IMR-90 (cell line): ENCODE measurements around the gene MRPL52. TPM values are rescaled to one million over a fixed set of nuclear protein-coding genes. Genes with fewer than 3 reads are reported as not detected.

Experiments
- ATAC-seq: fragments of 200-7000 bp; cut with Tn5 transposase; 2 replicates; pipeline ENCODE4 v1.9.1; 2020; ENCODE audit warnings: low read depth, mild to moderate bottlenecking, moderate library complexity
- BruUV-seq: library from RNA; stranded (reverse); fragments of 400-500 nt; replicated peaks from 2 replicates; lab custom pipeline; 2021; lab: Mats Ljungman, UMichigan
- CTCF ChIA-PET: fragments of 300-600 bp; formaldehyde crosslinking; extraction: SDS; loops from one replicate; lab custom pipeline; 2021; ENCODE audit warnings: antibody characterized with exemption; lab: Yijun Ruan, JAX
- POLR2A ChIA-PET: fragments of 300-600 bp; sonication (Branson Sonifier 250); formaldehyde crosslinking; loops from one replicate; lab custom pipeline; 2022; ENCODE audit warnings: antibody characterized with exemption; ENCODE audit not compliant: unreplicated experiment; lab: Charles Lee
- DNase-seq: peaks from one replicate; pipeline ENCODE4 v3.0.0; 2013
- H2AFZ ChIP-seq: replicated peaks from 2 replicates; pipeline ENCODE3; 2013; ENCODE audit warnings: low read length, mild to moderate bottlenecking; ENCODE audit not compliant: poor library complexity
- H2AK5ac ChIP-seq: 2 replicates; pipeline ENCODE4 v1.6.1; 2013; ENCODE audit warnings: low read depth, low read length, inconsistent platforms
- H2AK9ac ChIP-seq: replicated peaks from 2 replicates; pipeline ENCODE3; 2013; ENCODE audit warnings: mild to moderate bottlenecking, low read depth, low read length, moderate library complexity; ENCODE audit not compliant: poor library complexity
- H2BK120ac ChIP-seq: 2 replicates; pipeline ENCODE4 v1.6.1; 2013; ENCODE audit warnings: low read depth, low read length, inconsistent platforms
- H2BK15ac ChIP-seq: 3 replicates; pipeline ENCODE4 v1.6.1; 2013; ENCODE audit warnings: low read depth, low read length, inconsistent platforms
- H2BK20ac ChIP-seq: 2 replicates; pipeline ENCODE4 v1.6.1; 2013; ENCODE audit warnings: low read depth, mild to moderate bottlenecking, inconsistent platforms, low read length, moderate library complexity
- H2BK5ac ChIP-seq: 2 replicates; pipeline ENCODE4 v1.6.1; 2013; ENCODE audit warnings: mild to moderate bottlenecking, low read depth, low read length, inconsistent platforms; ENCODE audit not compliant: poor library complexity, severe bottlenecking
- H3K14ac ChIP-seq: replicated peaks from 2 replicates; pipeline ENCODE4 v1.6.1; 2013; ENCODE audit warnings: low read depth, low read length, inconsistent platforms
- H3K18ac ChIP-seq: 2 replicates; pipeline ENCODE4 v1.6.1; 2013; ENCODE audit warnings: low read depth, low read length, control low read depth
- H3K23ac ChIP-seq: 2 replicates; pipeline ENCODE4 v1.6.1; 2013; ENCODE audit warnings: low read depth, low read length, inconsistent platforms
- H3K27ac ChIP-seq: 2 replicates; pipeline ENCODE4 v1.5.1; 2013; ENCODE audit warnings: mild to moderate bottlenecking, control low read depth, low read length; ENCODE audit not compliant: insufficient read depth
- H3K27me3 ChIP-seq: 2 replicates; pipeline ENCODE4 v1.6.1; 2013; ENCODE audit warnings: low read length; ENCODE audit not compliant: control insufficient read depth, insufficient read depth
- H3K36me3 ChIP-seq: 2 replicates; pipeline ENCODE4 v1.6.1; 2013; ENCODE audit warnings: low read length, mixed read lengths; ENCODE audit not compliant: control insufficient read depth, insufficient read depth
- H3K4ac ChIP-seq: 2 replicates; pipeline ENCODE4 v1.6.1; 2013; ENCODE audit warnings: low read depth, low read length, inconsistent platforms
- H3K4me1 ChIP-seq: 2 replicates; pipeline ENCODE4 v1.6.1; 2013; ENCODE audit warnings: low read length, mixed read lengths; ENCODE audit not compliant: control insufficient read depth, insufficient read depth
- H3K4me2 ChIP-seq: 2 replicates; pipeline ENCODE4 v1.6.1; 2013; ENCODE audit warnings: low read depth, mild to moderate bottlenecking, control low read depth, low read length, moderate library complexity
- H3K4me3 ChIP-seq: 2 replicates; pipeline ENCODE4 v1.5.1; 2013; ENCODE audit warnings: low read depth, mild to moderate bottlenecking, control low read depth, low read length, moderate library complexity; ENCODE audit not compliant: insufficient read depth
- H3K56ac ChIP-seq: 2 replicates; pipeline ENCODE4 v1.6.1; 2013; ENCODE audit warnings: low read length, inconsistent platforms; ENCODE audit not compliant: insufficient read depth; ENCODE audit errors: extremely low read depth
- H3K79me1 ChIP-seq, 2 experiments: 2 replicates each; pipeline ENCODE4 v1.6.1; 2013; ENCODE audit warnings: low read length in 2 of 2, inconsistent platforms in 1 of 2, low read depth in 1 of 2
- H3K9ac ChIP-seq: 2 replicates; pipeline ENCODE4 v1.6.1; 2013; ENCODE audit warnings: low read depth, low read length, control low read depth
- H3K9me1 ChIP-seq: 2 replicates; pipeline ENCODE4 v1.6.1; 2013; ENCODE audit warnings: low read length, inconsistent platforms; ENCODE audit not compliant: insufficient read depth
- H3K9me3 ChIP-seq: 2 replicates; pipeline ENCODE4 v1.6.1; 2013; ENCODE audit warnings: low read length; ENCODE audit not compliant: control insufficient read depth, insufficient read depth
- H4K20me1 ChIP-seq: 2 replicates; pipeline ENCODE4 v1.6.1; 2013; ENCODE audit warnings: low read length, inconsistent platforms; ENCODE audit not compliant: insufficient read depth
- H4K5ac ChIP-seq: 2 replicates; pipeline ENCODE4 v1.6.1; 2013; ENCODE audit warnings: mild to moderate bottlenecking, low read depth, low read length, control low read depth
- H4K8ac ChIP-seq, 2 experiments: 2 replicates each; pipeline ENCODE4 v1.6.1; 2013; ENCODE audit warnings: low read depth in 2 of 2, low read length in 2 of 2, control low read depth in 1 of 2, inconsistent platforms in 1 of 2
- H4K91ac ChIP-seq: 2 replicates; pipeline ENCODE4 v1.6.1; 2013; ENCODE audit warnings: low read depth, low read length, inconsistent platforms; ENCODE audit not compliant: insufficient read depth
- CEBPB ChIP-seq: IDR thresholded peaks from 2 replicates; pipeline ENCODE4 v1.6.1; 2012; ENCODE audit warnings: low read depth, low read length, improper control_type of control experiment
- CHD1 ChIP-seq: IDR thresholded peaks from 2 replicates; pipeline ENCODE4 v1.6.1; 2012; ENCODE audit warnings: low read depth, low read length, improper control_type of control experiment
- FOS ChIP-seq: fragments of 150-350 bp; IDR thresholded peaks from 2 replicates; pipeline ENCODE4 v1.6.1; 2016; ENCODE audit warnings: low read depth, low read length
- MAFK ChIP-seq: IDR thresholded peaks from 2 replicates; pipeline ENCODE4 v1.6.1; 2012; ENCODE audit warnings: low read depth, low read length, improper control_type of control experiment
- MAZ ChIP-seq: IDR thresholded peaks from 2 replicates; pipeline ENCODE4 v1.6.1; 2012; ENCODE audit warnings: low read depth, mild to moderate bottlenecking, low read length, improper control_type of control experiment, moderate library complexity, borderline replicate concordance
- MXI1 ChIP-seq: IDR thresholded peaks from 2 replicates; pipeline ENCODE4 v1.6.1; 2012; ENCODE audit warnings: low read depth, mild to moderate bottlenecking, low read length, moderate library complexity, borderline replicate concordance
- NFE2L2 ChIP-seq: fragments of 150-350 bp; IDR thresholded peaks from 2 replicates; pipeline ENCODE4 v1.6.1; 2016; ENCODE audit warnings: low read depth, mild to moderate bottlenecking, low read length
- POLR2A ChIP-seq: IDR thresholded peaks from 2 replicates; pipeline ENCODE4 v1.6.1; 2012; ENCODE audit warnings: mild to moderate bottlenecking, low read depth, low read length
- RAD21 ChIP-seq: IDR thresholded peaks from 2 replicates; pipeline ENCODE4 v1.6.1; 2012; ENCODE audit warnings: low read length, improper control_type of control experiment
- RCOR1 ChIP-seq: IDR thresholded peaks from 2 replicates; pipeline ENCODE4 v1.6.1; 2012; ENCODE audit warnings: mild to moderate bottlenecking, low read length, improper control_type of control experiment; ENCODE audit not compliant: insufficient replicate concordance
- RFX5 ChIP-seq: IDR thresholded peaks from 2 replicates; pipeline ENCODE4 v1.8.0; 2012; ENCODE audit warnings: low read depth, mild to moderate bottlenecking, low read length, moderate library complexity
- SMC3 ChIP-seq: fragments of 150-350 bp; IDR thresholded peaks from 2 replicates; pipeline ENCODE4 v1.6.1; 2016; ENCODE audit warnings: low read depth, mild to moderate bottlenecking, antibody characterized with exemption, low read length, moderate library complexity
- USF2 ChIP-seq: fragments of 150-350 bp; IDR thresholded peaks from 2 replicates; pipeline ENCODE4 v1.6.1; 2017; ENCODE audit warnings: mild to moderate bottlenecking, antibody characterized with exemption, low read length, low read depth
- WGBS, 2 experiments: methylation state at CpG; one replicate each; pipeline versions ENCODE4 v1.1.5 to v1.1.7; 2013; ENCODE audit warnings: missing lambda C conversion rate in 2 of 2; ENCODE audit not compliant: insufficient read length in 1 of 2; ENCODE audit errors: extremely low coverage in 2 of 2; 5-methylcytosine and 5-hydroxymethylcytosine counted together
- dilution Hi-C: fragments of 300-500 bp; cut with HindIII; formaldehyde crosslinking; loops from one replicate; pipeline ENCODE4 v1.14.3; 2018; ENCODE audit warnings: low sequenced_read_pairs; ENCODE audit not compliant: unreplicated experiment
- in situ Hi-C: fragments of 300-500 bp; cut with MboI; formaldehyde crosslinking; loops from 3 replicates; pipeline ENCODE4 v1.14.3; 2019; ENCODE audit warnings: low sequenced_read_pairs, inconsistent platforms, mixed read lengths
- intact Hi-C: fragments of 100-400 bp; cut with micrococcal nuclease; formaldehyde crosslinking; loops from 2 replicates; pipeline ENCODE4 v1.10.0; 2022
- polyA plus RNA-seq, 3 experiments: library from polyadenylated mRNA; depleted of rRNA; stranded (reverse); fragments of >200 nt; gene quantifications; 2 replicates each; pipeline ENCODE4 v1.2.3, GENCODE V29; 2012; ENCODE audit warnings: low replicate concordance in 1 of 3
- total RNA-seq: library from RNA; depleted of rRNA; stranded (reverse); fragments of >200 nt; gene quantifications from 2 replicates; pipeline ENCODE4 v1.2.3, GENCODE V29; 2012
- TF ChIP-seq, protein P1 (sequence below): fragments of 150-350 bp; IDR thresholded peaks from 2 replicates; pipeline ENCODE4 v1.6.1; 2016; ENCODE audit warnings: low read depth, mild to moderate bottlenecking, low read length, moderate library complexity, borderline replicate concordance
- TF ChIP-seq, protein P2 (sequence below): conservative IDR thresholded peaks from 2 replicates; pipeline ENCODE4 v1.5.1; 2012; ENCODE audit warnings: mild to moderate bottlenecking, low read depth, low read length, improper control_type of control experiment

MRPL52 gene
- total and polyA plus RNA-seq, 2 of the 4 experiments (the other 2 are of a cell fraction): 33.1 to 51.4 TPM

- H3K23ac ChIP-seq: no peak overlapping the region
- ChIA-PET POLR2A (interaction anchor here (1.0 kb wide), 1 partner anchor 33 kb away, joined by 3 read pairs; no protein-coding TSS in a partner anchor), CTCF (interaction anchor here (1.7 kb wide), 1 partner anchor 12 kb away, joined by 10 read pairs; no protein-coding TSS in a partner anchor)
- H3K56ac ChIP-seq: no peak overlapping the region
- no peak overlapping the region for H2BK5ac ChIP-seq
- ATAC-seq: no peak
- no peak overlapping the region for H2BK20ac ChIP-seq
- BruUV-seq: no TSS peak
- H2BK15ac ChIP-seq: no peak overlapping the region
- dilution Hi-C loops: no loop called here
- no peak overlapping the region for H3K4ac ChIP-seq
- no peak for DNase-seq
- no peak overlapping the region for H4K8ac ChIP-seq
- intact Hi-C loops: no loop called here
- no peak overlapping the region for H3K27ac ChIP-seq
- no peak overlapping the region for H3K14ac ChIP-seq
- H3K27me3 ChIP-seq: no peaks in the 10 kb centered on the region
- 96% methylated on average over 3 of the region's 7 CpGs; no CpG with 5 or more reads in 1 of the 2 experiments for WGBS, 2 experiments
- no peak overlapping the region for H2AFZ ChIP-seq
- H3K4me3 ChIP-seq: no peak overlapping the region
- H3K36me3 ChIP-seq: peaks cover 3% of the 10 kb centered on the region
- in situ Hi-C loops: no loop called here
- H3K4me2 ChIP-seq: no peak overlapping the region
- H3K4me1 ChIP-seq: peaks cover 5% of the 10 kb centered on the region; the same call in 1 of the 2 replicates
- peaks cover 11% of the 10 kb centered on the region; the same call in 1 of the 2 replicates for H3K9me1 ChIP-seq
- H3K9ac ChIP-seq: no peak overlapping the region
- H2BK120ac ChIP-seq: no peak overlapping the region
- H4K91ac ChIP-seq: no peak overlapping the region
- no peak overlapping the region for H4K5ac ChIP-seq
- H3K79me1 ChIP-seq: peaks cover 7 to 17% of the 10 kb centered on the region in 2 experiments; a peak in 3 of 4 replicates
- H2AK9ac ChIP-seq: peak overlapping the region; percentile 28
- H3K9me3 ChIP-seq: no peaks in the 10 kb centered on the region
- H2AK5ac ChIP-seq: no peak overlapping the region
- no peaks in the 10 kb centered on the region for H4K20me1 ChIP-seq
- H3K18ac ChIP-seq: no peak overlapping the region
- TF ChIP-seq CEBPB (no peak), SMC3 (no peak), POLR2A (no peak), RCOR1 (no peak), CHD1 (no peak), RFX5 (no peak), MAZ (no peak), FOS (no peak), RAD21 (no peak), NFE2L2 (no peak), MXI1 (no peak), USF2 (no peak), MAFK (no peak)
- TF ChIP-seq, protein P1, sequence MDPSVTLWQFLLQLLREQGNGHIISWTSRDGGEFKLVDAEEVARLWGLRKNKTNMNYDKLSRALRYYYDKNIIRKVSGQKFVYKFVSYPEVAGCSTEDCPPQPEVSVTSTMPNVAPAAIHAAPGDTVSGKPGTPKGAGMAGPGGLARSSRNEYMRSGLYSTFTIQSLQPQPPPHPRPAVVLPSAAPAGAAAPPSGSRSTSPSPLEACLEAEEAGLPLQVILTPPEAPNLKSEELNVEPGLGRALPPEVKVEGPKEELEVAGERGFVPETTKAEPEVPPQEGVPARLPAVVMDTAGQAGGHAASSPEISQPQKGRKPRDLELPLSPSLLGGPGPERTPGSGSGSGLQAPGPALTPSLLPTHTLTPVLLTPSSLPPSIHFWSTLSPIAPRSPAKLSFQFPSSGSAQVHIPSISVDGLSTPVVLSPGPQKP: no peak
- TF ChIP-seq, protein P2, sequence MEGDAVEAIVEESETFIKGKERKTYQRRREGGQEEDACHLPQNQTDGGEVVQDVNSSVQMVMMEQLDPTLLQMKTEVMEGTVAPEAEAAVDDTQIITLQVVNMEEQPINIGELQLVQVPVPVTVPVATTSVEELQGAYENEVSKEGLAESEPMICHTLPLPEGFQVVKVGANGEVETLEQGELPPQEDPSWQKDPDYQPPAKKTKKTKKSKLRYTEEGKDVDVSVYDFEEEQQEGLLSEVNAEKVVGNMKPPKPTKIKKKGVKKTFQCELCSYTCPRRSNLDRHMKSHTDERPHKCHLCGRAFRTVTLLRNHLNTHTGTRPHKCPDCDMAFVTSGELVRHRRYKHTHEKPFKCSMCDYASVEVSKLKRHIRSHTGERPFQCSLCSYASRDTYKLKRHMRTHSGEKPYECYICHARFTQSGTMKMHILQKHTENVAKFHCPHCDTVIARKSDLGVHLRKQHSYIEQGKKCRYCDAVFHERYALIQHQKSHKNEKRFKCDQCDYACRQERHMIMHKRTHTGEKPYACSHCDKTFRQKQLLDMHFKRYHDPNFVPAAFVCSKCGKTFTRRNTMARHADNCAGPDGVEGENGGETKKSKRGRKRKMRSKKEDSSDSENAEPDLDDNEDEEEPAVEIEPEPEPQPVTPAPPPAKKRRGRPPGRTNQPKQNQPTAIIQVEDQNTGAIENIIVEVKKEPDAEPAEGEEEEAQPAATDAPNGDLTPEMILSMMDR: no peak
These were observed 54.5 kb downstream of the MRPL52 start for GRCh38 chr14:22884076-22884737.
